GM19397 (cell line): ENCODE data around the gene SFMBT1.

Experiments used
- ATAC-seq: cut with Tn5 transposase; IDR thresholded peaks from one replicate; pipeline ENCODE4 v1.9.1; 2021; ENCODE audit warnings: mild to moderate bottlenecking, moderate library complexity; ENCODE audit not compliant: unreplicated experiment

The SFMBT1 gene

DNA sequence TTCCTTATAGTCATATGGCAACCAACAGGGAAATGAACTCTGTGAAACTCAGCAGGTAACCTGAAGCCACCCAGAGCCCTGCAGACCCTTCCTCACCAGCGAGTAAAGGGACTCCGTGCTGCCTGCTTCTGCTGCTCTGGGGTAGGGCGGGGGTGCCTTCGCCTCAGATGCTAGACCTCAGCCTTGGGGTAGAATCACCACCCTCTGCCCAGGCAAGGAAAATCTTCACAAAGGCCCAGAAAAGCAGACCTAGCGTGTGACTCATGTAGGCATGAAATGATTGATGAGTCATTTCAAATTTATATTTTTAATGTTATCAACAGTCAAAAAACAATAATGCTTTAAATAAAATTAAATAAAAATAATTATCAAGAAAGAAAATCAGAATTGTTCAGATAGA, 155.1 kb downstream of the SFMBT1 start:
- no peak for ATAC-seq

DNA sequence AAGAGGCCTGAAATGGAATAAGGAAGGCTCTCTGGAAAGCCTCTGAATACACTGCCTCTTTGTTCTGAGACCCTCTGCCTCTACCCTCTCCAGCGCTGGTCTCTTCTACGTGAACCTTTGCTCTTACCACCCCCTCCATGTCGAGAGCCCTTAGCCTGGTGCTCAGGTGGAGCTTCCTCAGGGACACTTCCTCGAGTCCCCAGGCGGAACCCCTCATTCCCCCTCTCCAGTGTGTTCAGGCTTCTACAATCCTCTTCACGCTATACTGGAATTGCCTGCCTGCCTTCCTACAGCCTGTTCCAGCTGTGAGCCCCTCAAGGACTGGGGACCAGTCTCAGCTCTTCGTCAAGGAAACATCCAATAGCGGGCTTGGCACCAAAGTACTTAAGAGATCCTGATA, 156.0 kb downstream of the SFMBT1 start:
- no peak for ATAC-seq

DNA sequence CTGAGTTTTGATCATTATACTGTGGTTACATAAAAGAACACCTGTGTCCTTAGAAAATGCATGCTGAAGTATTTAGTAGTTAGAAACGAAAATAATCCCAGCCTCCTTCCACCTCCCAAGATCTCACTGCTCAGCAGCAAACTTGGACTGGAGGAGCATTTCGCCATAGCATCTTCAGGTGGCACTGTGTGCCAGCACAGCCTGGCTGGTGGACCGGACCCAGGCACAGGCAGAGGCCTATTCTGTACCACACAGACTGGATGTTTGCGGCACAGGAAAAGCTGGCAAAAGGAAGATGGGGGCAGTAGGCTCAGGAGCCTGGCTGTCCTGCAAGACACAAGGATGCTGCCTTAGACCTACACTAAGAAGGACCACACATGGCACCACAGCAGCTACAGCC, 158.7 kb downstream of the SFMBT1 start:
- no peak for ATAC-seq

DNA sequence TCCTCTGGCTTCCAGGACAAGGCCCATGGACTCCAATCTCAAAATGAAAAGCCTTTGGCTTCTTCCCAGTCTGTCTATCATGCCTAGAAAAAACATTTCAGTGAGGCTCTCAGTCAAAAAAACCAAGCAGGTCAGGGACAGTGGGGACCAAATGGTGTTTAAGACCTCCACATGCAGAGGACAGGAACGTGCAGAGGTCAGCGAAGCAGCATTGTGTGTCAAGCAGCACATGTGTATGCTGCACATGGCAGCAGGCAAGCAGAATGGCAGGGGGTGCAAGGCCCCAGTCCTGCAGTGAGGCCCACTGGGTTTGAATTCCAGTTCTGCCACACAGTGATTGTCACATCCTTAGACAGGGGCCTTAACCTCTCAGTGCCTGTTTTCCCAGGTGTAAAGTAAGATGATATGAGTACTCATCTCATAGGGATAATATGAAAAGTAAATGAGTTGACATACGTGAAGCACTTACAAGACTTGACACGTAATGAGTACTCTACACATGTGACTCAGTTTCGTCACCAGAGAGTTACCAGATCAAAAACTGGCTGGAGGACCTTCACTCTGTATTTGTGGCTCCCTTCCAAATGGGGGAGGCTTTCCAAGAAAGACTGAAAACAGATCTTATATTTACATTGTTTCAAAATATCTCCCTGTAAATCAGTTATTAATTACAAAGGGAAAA, 159.7 kb downstream of the SFMBT1 start:
- ATAC-seq: no peak

DNA sequence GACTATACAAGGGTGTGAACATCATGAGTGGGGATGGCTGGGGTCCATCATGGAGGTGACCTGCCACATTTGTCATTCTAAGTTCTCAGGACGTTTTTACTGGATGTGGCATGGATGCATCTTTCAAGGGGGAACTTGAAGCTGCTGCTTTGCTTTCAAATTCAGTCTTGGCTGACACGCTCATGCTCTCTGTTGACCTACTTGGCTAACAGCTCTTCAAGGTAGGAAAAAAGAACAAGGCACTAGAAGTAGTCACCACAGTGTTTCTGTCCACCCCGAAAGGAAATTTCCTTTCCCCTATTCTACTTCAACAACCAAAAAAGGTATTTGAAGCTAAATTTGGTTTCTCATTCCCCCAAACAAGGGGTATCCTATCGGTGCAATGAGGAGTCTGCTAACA, 163.5 kb downstream of the SFMBT1 start:
- ATAC-seq: no peak

DNA sequence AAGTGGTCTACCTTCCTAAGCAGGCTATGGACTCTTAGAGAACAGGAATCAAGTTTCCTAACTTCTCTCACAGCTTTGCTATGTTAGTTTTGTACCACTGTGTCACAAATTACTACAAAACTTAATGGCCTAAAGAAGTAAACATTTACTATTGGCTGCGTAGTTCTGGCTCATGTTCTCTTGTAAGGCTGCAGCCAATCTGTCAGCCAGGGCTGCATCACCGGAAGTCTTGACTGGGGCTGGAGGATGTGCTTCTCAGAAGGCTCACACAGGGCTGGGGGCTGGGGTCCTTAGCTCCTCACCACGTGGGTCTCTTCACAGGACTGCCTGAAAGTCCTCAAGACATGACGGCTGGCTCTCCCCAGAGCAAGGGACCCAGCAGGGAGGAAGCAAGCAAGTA, 164.0 kb downstream of the SFMBT1 start:
- no peak for ATAC-seq

DNA sequence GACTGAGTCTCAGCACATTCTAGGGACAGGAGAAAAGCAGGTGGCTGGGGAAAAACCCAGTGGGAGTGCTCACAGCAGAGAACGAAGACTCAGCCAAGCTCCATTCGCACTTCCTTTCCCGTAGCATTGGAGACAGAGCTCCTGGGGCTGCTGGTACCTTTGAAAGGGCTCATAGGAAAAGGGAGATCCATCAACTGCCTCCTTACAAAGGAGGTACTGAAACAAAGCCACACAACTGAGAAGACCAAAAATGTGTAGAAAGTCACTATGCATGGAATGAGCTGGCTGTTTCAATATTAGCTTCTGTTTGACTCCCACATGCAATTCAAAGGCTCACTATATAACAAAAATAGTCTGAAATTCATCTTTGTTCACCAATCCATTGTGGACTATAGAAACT, 165.4 kb downstream of the SFMBT1 start:
- ATAC-seq: no peak

DNA sequence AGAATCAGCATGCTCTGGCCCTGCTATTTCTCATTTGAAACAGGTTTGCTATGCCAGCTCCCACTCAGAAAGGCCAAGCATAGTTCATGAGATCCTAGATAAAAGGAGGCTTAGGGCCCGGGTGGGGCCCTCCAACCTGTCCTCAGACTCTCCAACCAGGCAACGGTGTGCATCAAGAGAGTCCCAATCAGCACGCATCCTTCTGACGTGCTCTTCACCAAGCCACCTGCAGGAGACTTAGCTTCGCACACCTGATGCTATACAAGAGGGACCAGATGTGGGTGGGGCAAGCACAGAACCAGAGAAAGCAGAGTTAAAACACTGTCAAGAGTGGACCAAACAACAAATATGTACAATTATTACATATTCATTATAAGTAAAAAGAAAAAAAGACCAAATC, 165.8 kb downstream of the SFMBT1 start:
- no peak for ATAC-seq

DNA sequence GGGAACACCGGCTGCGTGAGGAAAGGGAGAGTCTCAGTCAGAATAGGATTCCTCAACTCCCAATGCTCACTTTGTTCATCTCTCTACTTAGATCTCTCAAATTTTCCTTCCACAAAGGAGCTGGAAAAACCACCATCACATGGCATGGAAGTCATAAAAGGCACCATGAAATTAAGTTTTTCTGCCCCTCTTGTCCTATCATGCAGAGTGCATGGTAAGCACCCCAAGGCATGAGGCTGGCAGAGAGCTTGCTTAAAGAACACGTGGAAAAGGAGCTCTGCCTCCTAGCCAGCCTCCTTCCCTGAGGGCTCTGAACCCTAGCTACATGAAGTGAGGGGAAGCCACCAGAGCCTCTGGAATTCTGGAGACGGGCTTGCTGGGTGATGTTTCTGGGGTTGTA, 166.3 kb downstream of the SFMBT1 start:
- ATAC-seq: no peak

DNA sequence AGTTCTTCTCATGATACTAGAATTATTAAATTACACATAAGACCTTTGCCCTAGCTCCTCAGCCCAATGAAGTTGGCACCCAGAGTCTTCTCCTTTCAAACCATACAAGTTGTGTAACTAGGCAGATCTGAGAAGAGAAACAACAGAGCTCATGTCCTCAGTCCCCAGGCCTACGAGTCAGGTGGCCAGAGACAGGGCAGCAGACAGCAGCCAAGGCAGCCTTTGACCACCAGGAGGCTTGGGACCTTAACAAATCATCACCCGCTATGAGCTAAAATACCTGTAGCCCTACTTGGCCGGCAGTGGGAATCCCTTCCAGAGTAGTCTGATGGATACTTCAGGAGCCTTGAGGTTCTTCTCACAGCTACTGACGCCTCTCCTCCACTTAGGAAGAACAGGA, 166.8 kb downstream of the SFMBT1 start:
- no peak for ATAC-seq

DNA sequence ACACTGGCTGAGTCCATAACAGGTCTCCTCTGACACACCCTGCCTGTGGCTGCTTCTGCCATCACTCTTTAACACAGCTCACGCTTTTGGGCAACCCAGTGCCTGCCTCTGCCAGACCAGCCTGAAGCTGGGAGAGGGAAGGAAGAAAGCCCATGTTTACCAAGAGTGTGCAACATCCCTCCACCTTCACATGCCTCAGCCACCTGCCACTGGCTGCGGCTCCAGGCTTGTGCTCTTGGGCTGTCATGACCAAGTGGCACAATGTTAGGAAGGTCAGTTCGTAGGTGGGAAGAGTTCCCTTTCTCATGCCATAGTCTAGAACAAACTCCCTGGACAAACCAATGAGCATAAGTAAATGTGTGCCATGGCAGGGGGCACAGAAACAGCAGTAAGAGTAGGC, 168.8 kb downstream of the SFMBT1 start:
- ATAC-seq: no peak

DNA sequence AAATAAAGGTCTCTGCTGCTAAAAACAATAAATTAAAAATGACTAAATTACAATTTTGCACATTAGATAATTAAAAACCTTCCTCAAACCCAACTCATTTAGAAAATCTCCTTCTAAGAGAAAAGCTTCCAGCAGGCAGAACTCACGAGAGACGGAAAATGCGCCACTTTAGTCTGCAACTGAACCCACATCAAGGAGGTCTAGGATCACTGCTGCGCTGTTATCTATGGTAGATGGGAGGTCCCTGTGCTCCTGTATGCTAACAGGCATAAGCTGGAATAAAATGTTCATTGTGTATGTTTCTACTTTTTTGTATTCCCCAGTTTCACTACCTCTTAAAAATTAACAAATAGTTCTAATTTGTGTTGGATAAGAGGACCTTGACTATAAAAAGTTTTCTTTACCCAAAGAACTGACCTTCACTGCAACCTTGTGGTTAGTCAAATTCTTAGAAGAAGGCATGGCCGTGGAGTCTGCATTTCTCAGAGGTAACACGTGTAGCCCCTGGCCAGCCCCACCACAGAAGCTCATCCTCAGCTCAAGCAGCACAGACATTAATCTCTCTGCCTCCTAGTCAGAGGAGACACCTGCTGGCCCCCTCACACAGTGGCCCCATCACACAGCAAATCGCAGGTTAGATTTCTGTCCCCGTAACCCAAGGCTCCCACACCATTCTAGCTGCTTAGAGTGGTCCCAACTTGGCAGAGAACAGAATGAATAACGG, 170.8 kb downstream of the SFMBT1 start:
- no peak for ATAC-seq

DNA sequence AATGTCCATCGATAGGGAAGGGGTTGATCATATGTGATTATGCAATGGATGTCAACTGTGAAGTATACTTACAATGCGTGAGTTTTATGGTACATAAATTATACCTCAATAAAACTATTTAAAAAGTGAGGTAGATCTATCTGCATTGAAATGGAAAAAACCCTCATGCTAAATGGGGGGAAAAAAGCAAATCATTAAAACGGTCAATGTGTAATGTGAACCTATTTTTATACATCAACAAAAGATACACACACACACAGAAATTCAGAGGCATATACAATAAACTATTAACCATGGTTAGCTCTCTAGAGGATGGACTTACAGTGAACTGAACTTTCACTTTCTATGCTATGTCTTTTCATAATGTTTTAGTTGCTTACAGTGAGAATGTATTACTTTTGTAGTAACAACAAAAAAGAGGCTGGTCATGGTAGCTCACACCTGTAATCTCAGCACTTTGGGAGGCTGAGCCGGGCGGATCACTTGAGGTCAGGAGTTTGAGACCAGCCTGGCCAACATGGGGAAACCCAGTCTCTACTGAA, 171.6 kb downstream of the SFMBT1 start:
- no peak for ATAC-seq

DNA sequence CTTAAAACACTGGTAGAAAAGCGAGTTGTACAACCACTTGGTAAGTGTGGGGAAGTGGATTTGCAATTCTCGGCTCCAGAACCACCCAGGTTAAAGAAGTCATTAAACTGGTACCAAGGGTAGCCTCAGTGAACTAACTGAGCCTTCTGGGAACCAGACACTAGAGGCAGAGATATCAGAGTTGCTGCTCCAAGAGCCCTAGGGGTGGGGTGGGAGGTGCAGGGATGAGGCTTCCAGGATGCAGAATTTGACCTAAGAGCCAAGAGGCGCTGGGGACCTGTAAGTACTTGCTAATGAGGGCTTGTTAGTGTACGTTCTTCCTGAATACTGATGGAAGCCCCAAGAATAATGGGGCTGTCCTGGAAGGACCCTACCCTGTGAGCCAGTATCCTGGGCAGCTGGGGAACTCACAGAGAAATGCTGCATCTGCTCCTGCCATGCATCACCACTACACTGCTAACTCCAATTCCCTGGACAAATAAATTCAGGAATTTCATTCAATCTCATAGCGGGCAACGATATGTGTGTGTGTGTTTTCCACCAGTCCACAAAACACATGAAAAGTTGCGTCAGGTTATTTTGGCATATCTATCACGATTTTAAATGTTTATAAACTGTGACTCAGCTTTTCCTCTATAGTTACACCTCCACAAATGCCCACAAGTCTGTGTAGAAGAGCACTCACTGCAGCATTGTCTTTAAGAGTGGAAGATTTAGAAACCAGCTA, 172.3 kb downstream of the SFMBT1 start:
- no peak for ATAC-seq

DNA sequence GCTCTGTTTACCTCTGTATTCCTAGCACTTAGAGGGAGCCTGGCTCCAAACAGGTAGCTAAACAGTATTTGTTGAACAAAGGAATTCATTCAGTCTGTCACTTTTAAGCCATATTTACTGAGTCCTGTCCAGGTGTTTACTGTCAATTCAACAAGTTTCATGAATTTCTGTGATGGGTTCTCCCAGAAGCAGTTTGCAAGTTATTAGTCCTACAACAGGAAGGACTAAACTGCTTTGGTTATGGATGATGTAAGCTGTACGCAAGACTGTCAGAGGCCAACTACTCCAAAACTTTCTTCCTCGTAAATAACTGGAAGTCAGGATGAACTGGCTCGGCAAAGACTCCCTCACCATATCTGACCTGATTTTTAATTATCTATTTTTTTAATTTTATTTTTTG, 173.6 kb downstream of the SFMBT1 start:
- ATAC-seq: no peak

DNA sequence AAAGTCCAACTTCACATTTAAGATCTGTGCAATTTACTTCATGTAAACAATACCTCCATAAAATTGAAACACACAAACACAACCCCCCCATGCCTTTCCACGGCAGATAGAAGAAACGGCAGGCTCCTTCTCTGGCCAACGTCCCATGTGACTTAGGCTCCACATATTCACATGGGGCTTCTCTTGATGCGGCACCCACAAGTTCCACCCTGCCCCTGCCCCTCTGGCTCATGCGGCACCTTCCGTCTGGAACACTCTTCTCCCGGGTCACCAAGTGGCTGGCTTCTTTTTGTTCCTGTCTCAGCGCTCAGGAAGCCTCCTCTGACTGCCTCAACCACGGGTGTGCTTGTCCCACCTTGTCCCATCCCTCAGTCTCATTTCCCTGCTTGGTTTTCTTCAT, 174.1 kb downstream of the SFMBT1 start:
- ATAC-seq: no peak

DNA sequence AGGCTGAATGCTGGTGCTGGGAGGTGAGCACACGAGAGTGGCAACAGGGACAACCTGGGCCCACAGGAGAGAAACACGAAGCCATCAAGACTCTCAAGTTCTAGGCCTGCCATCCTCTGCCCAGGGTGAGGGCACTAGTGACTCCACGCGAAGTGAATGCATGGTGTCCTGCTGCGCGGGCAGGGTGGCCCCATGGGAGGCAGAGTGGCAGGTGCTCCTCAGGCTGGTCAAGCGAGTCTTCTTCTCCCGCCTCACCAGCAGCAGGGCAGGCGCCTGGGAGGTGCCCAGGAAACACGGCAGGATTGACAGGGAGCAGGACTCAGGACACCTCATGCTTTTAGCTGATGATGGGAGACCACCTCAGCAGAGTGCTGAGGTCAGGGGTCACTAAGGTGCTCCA, 175.4 kb downstream of the SFMBT1 start:
- no peak for ATAC-seq

DNA sequence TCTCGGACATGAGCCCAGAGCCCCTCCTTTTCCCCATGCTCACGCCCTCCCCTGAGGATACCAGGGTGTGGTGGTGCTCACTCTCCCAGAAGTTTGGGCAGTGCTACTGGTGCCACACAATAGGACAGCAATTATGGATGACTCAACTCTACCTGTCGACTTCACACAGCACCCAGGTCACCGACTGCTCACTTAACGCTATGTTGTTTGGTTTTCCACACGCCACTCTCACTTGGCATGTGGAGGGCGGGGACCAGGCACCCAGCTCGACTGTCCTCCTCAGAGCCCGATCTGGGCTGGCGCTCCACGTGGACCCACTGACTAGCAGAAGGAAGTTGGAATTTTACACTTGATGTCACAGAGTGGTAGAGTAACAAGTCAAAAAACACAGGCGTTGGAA, 179.4 kb downstream of the SFMBT1 start:
- ATAC-seq: no peak

DNA sequence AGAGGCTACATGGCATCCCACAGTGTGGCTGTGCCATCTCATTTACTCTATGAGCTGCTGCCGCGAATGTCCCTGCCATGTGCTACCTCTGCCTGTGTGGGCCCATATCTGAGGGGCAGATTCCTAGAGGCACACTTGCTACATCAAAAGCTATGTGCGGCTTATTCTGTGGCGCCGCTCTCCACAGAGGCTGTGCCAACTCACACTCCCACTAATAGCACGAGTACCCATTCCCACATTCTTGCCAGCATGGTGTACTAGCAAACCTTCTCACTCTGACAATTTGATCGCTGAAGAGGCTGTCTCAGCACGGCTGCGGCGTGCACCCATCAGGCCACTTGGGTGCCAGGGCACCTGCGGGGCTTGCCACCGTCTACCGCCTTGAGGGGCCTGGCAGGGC, 179.9 kb downstream of the SFMBT1 start:
- no peak for ATAC-seq

DNA sequence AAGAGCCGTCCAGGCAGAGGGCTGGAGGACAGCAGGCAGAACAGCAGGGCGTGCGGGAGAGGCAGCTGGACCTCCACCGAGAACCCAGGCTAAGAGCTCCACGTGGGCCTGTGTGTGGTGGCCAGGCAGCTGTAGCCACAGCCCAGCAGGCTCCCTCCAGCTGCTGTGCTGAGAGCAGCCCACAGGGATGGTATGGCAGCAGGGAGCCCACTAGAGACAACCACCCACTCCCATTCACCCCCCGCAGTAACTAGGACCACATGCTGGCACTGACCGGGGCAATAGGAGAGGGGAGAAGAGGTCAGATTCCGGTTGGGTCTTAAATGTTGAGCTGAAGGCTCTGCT, 185.5 kb downstream of the SFMBT1 start:
- ATAC-seq: no peak

DNA sequence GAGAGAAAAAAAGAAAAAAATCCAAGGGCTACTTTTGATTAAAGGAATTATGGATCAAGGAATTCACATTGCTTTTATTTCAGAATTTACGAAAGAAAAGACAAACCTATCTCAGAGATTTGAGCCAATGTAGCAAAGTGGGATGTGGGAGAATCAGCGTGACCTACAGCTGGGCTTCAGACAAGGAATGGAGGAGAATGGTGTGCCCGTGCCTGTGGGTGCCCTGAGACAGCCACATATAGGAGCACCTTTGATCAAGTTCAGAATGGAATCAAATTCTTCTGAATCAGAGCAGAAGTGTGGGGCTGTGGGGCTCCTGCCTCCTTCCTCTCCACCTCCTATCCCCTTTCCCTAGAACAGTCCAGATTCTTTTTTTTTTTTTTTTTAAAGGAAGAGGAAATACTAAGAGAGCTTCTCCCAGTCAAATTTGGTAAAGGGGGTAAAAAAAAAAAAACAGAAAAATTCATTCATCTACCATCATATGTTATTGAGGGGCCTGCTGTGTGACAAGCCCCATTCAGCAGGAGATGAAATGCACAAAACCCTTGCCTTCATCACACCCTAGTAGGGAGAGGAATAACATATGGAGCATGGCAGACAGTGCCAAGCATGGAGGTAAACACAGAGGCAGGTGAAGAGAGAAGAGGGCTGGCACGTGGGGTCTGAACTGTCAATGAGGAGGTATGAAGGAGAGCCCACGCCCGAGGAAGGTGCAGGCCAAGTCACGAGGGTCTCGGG, 186.0 kb downstream of the SFMBT1 start:
- no peak for ATAC-seq
